Fibroblast of pulmonary artery (primary cell): ENCODE data around the gene CD74.
A peak's percentile ranks its signal among the peaks of the same experiment; 100 is the strongest.

Experiments used
- DNase-seq: peaks from one replicate; pipeline ENCODE4 v3.0.0-alpha.2; 2010; ENCODE audit warnings: low read depth
- H3K4me3 ChIP-seq: replicated peaks from 2 replicates; pipeline ENCODE4 v1.5.1; 2011; ENCODE audit warnings: low read depth, mild to moderate bottlenecking, control low read depth, low read length, moderate library complexity
- TF ChIP-seq, protein P1 (sequence below): IDR thresholded peaks from 2 replicates; pipeline ENCODE4 v1.5.1; 2011; ENCODE audit warnings: mild to moderate bottlenecking, control low read depth, low read length, inconsistent platforms; ENCODE audit errors: missing control alignments

The CD74 gene

DNA sequence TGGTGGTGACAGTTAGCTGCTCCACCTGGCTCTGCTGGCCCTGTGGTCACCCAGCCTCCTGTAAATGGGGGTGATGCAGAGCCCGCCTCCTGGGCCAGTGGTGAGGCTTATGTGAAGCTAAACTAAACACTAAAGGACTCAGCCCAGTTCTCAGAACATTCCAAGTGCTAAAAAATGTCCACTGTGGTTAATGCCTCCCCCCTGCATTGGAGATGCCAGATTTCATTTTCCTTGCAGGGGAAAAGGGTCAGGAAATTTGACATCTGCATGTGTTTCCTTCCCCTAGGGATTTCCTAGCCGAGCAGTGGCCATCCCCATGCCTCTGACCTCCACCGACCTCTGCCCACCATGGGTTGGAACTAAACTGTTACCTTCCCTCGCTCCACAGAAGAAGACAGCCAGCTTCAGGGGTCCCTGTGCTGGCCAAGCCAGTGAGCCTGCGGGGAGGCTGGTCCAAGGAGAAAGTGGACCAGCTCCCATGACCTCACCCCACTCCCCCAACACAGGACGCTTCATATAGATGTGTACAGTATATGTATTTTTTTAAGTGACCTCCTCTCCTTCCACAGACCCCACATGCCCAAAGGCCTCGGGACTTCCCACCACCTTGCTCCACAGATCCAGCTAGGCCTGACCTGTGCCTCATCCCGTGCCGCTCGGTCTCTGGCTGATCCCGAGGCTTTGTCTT is 13.0 kb downstream of the CD74 start:
- DNase-seq, result no peak
- TF ChIP-seq, protein P1, sequence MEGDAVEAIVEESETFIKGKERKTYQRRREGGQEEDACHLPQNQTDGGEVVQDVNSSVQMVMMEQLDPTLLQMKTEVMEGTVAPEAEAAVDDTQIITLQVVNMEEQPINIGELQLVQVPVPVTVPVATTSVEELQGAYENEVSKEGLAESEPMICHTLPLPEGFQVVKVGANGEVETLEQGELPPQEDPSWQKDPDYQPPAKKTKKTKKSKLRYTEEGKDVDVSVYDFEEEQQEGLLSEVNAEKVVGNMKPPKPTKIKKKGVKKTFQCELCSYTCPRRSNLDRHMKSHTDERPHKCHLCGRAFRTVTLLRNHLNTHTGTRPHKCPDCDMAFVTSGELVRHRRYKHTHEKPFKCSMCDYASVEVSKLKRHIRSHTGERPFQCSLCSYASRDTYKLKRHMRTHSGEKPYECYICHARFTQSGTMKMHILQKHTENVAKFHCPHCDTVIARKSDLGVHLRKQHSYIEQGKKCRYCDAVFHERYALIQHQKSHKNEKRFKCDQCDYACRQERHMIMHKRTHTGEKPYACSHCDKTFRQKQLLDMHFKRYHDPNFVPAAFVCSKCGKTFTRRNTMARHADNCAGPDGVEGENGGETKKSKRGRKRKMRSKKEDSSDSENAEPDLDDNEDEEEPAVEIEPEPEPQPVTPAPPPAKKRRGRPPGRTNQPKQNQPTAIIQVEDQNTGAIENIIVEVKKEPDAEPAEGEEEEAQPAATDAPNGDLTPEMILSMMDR, result no peak
- H3K4me3 ChIP-seq, result no peak overlapping the region

DNA sequence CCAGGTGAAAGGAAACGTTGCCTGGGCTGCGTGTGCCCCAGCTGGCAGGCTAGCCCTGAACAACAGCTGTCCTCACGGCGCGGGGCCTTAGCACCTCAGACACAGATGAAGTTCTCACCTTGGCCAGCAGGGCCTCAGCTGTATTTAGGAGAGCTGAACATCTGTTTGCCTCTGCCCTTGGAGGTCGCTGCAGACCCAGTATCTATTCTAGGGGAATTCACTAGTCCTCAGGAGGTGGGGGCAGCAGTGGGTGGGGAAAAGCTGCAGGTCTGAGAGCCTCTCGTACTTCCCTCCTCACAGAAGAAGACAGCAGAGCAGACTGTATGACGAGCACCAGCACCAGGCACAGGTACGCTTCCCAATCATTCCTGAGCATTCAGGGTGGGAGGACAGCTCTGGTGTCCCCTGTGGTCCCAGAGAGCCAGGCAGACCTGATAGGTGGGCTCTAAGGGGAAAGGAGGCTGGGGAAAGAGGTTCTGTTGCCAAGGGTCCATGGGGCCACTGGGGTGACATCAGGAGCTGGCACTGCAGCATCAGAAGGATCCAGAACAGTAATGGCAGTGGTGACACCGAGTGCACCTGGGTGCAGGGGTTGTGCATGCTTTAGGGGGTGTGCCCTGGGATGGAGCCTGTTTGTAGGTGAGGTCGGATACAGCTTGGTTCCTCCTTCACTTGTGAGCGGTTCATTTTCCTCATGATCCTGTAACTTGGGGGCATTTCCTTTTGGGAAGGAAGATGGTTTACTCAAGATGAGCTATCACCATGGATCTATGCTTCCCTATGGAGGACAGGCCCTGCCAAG is 13.8 kb downstream of the CD74 start:
- no peak overlapping the region for H3K4me3 ChIP-seq
- DNase-seq, result no peak
- TF ChIP-seq, protein P1, result peak; percentile 2

DNA sequence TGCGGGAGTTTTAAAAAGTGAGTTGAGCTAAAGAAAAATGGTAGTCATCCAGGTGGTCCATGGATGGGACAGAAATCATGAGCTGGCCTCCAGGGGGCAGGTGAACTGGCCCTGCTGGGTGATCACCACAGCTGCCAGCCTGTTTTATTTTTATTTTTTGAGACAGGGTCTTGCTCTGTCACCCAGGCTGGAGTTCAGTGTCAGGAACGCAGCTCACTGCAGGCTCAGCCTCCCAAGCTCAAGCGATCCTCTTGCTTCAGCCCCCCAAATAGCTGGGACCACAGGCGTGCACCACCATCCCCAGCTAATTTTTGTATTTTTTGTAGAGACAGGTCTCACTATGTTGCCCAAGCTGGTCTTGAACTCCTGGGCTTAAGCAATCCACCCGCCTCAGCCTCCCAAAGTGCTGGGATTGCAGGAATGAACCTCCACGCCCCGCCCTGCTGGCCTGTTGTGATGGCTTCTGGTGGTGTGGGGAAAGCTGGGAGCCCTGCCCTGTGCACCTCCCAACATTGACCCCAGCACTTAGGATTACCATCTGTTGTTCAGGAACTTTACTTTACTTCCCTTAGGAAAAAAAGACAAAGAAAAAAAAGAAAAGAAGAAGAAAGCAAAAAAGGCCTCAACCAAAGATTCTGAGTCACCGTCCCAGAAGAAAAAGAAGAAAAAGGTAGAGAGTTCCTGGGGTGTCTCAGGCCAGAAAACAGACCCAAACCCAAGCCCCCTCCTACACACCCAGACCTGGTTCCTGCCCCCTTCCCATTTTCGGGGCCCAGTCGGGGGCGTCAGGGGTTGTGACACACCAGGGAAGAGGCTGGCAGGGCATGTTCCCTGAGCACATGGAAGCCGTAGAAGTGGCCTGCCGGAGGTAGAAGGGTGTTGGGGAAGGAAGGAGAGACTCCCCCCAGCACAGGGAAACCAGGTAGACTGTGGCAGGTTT is 14.7 kb downstream of the CD74 start:
- TF ChIP-seq, protein P1, result no peak
- no peak for DNase-seq

DNA sequence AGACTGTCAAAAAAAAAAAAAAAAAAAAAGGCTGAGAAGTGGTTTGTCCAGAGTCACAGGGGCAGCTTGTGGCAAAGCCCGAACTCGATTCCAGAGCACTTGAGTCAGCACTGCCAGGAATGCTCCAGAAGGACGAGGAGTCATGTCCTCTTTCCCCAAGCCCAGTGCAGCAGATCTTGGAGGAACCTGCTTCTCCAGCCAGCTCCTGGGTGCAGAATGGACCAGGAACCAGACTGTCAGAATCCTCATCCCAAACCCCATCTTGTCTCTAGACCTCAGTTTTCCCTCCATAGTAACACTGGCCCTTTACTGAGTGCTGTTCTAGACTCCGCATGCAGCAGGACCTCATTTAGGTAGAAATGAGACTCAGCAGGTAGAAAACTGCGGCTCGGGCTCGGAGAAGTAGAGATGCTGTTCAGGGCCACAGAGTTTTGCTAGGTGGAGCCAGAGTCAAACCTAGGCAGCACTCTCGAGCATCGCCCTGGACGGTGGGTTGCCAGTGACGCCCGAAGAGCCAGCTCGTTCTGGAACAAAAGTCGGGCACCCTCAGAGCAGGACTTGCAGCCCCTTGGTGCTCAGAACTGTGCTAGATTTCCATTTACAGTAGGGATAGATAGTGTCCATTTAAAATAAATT is 15.4 kb downstream of the CD74 start:
- no peak overlapping the region for H3K4me3 ChIP-seq
- TF ChIP-seq, protein P1, result no peak
- no peak for DNase-seq

More for the DNA sequence above, 14.7 kb downstream of the CD74 start:
- H3K4me3 ChIP-seq, result no peak overlapping the region

DNA sequence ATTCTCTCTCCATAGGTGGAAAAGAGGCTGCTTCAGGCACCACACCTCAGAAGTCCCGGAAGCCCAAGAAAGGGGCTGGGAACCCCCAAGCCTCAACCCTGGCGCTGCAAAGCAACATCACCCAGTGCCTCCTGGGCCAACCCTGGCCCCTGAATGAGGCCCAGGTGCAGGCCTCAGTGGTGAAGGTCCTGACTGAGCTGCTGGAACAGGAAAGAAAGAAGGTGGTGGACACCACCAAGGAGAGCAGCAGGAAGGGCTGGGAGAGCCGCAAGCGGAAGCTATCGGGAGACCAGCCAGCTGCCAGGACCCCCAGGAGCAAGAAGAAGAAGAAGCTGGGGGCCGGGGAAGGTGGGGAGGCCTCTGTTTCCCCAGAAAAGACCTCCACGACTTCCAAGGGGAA is 16.4 kb downstream of the CD74 start:
- no peak overlapping the region for H3K4me3 ChIP-seq
- TF ChIP-seq, protein P1, result no peak
- no peak for DNase-seq

DNA sequence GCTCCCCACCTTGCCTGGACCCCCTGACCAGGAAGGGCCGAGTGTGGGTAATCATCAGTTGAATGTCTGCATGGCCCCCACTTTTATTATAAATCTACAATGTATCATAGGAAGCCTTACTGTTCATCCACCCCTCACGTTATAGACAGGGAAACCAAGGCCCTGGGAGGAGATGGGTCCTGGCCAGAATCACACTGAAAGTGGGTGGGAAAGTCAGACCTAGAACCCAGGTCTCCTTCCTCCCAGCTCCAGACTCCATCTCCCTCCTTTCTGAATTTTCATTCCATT is 17.1 kb downstream of the CD74 start:
- no peak for DNase-seq
- TF ChIP-seq, protein P1, result no peak
- H3K4me3 ChIP-seq, result no peak overlapping the region
